ENCODE results near the gene RIIAD1. TPM values are rescaled to one million over a fixed set of nuclear protein-coding genes. Genes with fewer than 3 reads are reported as not detected.

RIIAD1 gene
- total and polyA plus RNA-seq, 4 donors = 2.1 to 8.6 (median 6.6) TPM

- DNase-seq (ENCODE audit: low read depth in 4 of 6, low spot score in 6 of 6) = no peak
- Histone ChIP-seq H3K4me3 (ENCODE audit: low read depth, low read length) (no peak overlapping the region), H3K27me3 (ENCODE audit: control insufficient read depth, insufficient read depth, low read length) (no peaks in the 10 kb centered on the region), H3K4me1 (ENCODE audit: control insufficient read depth, insufficient read depth, low read length) (no peaks in the 10 kb centered on the region), H3K27ac (ENCODE audit: low read depth, low read length) (no peak overlapping the region), H3K36me3 (ENCODE audit: control insufficient read depth, insufficient read depth, low read length) (peaks cover 19% of the 10 kb centered on the region), H3K9me3 (ENCODE audit: control insufficient read depth, insufficient read depth, low read length) (no peaks in the 10 kb centered on the region)
- 83% methylated on average over 1 of the region's 3 CpGs for WGBS (ENCODE audit: insufficient coverage)
Observed at GRCh38 chr1:151692226-151692625, 29.1 kb upstream of the RIIAD1 start.

DNA sequence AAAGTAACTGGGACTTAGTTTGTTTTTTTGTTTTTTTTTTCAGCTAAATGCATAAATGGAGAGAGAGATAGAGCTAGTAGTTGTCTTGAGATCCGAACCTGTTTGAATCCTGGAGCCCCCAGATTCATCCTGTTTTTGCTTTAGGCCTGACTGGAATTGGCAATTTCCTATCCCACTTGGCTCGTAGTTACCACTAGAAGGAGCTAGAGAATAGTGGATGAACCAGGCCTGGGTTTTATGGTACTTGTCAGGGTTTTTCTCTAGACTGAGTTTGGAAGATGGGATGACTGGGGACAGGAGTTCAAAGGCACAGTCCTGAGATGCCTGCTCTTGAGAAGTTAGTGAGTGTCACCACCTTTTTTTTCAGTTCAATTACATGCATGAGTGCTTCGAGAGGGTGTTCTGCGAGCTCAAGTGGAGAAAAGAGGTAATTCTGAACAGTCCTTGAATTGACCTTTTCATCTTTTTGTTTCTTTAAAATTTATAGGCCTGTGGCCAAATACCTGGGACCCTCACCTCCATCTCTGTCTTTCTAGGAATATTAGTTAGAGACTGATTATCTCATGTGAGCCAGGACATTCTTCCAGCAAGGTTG lies 28.2 kb upstream of the RIIAD1 start:
- Histone ChIP-seq H3K27me3 (ENCODE audit: control insufficient read depth, insufficient read depth, low read length) (no peaks in the 10 kb centered on the region), H3K27ac (ENCODE audit: low read depth, low read length) (no peak overlapping the region), H3K9me3 (ENCODE audit: control insufficient read depth, insufficient read depth, low read length) (no peaks in the 10 kb centered on the region), H3K4me3 (ENCODE audit: low read depth, low read length) (no peak overlapping the region), H3K36me3 (ENCODE audit: control insufficient read depth, insufficient read depth, low read length) (peaks cover 22% of the 10 kb centered on the region), H3K4me1 (ENCODE audit: control insufficient read depth, insufficient read depth, low read length) (no peaks in the 10 kb centered on the region)
- WGBS (ENCODE audit: insufficient coverage) = 38% methylated on average over 1 of the region's 4 CpGs
- DNase-seq (ENCODE audit: low read depth in 4 of 6, low spot score in 6 of 6) = peak in 4 of 6 donors; percentile 28 to 86 (median 60)

GRCh38 chr1:151701515-151701914 lies 19.8 kb upstream of the RIIAD1 start:
- Histone ChIP-seq H3K4me3 (ENCODE audit: low read depth, low read length) (no peak overlapping the region), H3K27ac (ENCODE audit: low read depth, low read length) (no peak overlapping the region), H3K9me3 (ENCODE audit: control insufficient read depth, insufficient read depth, low read length) (no peaks in the 10 kb centered on the region), H3K27me3 (ENCODE audit: control insufficient read depth, insufficient read depth, low read length) (no peaks in the 10 kb centered on the region), H3K4me1 (ENCODE audit: control insufficient read depth, insufficient read depth, low read length) (peaks cover 10% of the 10 kb centered on the region), H3K36me3 (ENCODE audit: control insufficient read depth, insufficient read depth, low read length) (peaks cover 58% of the 10 kb centered on the region)
- no peak for DNase-seq (ENCODE audit: low read depth in 4 of 6, low spot score in 6 of 6)
- 97% methylated on average over 5 of the region's 5 CpGs for WGBS (ENCODE audit: insufficient coverage)

GRCh38 chr1:151702936-151703335 lies 18.4 kb upstream of the RIIAD1 start:
- no peaks in the 10 kb centered on the region for H3K9me3 ChIP-seq (ENCODE audit: control insufficient read depth, insufficient read depth, low read length)
- H3K36me3 ChIP-seq (ENCODE audit: control insufficient read depth, insufficient read depth, low read length) = peaks cover 67% of the 10 kb centered on the region
- H3K4me1 ChIP-seq (ENCODE audit: control insufficient read depth, insufficient read depth, low read length) = peaks cover 10% of the 10 kb centered on the region
- no peaks in the 10 kb centered on the region for H3K27me3 ChIP-seq (ENCODE audit: control insufficient read depth, insufficient read depth, low read length)
- no peak overlapping the region for H3K4me3 ChIP-seq (ENCODE audit: low read depth, low read length)
- DNase-seq (ENCODE audit: low read depth in 4 of 6, low spot score in 6 of 6) = no peak
- WGBS (ENCODE audit: insufficient coverage) = 43% methylated on average over 8 of the region's 8 CpGs
- H3K27ac ChIP-seq (ENCODE audit: low read depth, low read length) = no peak overlapping the region

GRCh38 chr1:151703813-151704212 lies 17.5 kb upstream of the RIIAD1 start:
- Histone ChIP-seq H3K9me3 (ENCODE audit: control insufficient read depth, insufficient read depth, low read length) (no peaks in the 10 kb centered on the region), H3K4me1 (ENCODE audit: control insufficient read depth, insufficient read depth, low read length) (peaks cover 10% of the 10 kb centered on the region), H3K4me3 (ENCODE audit: low read depth, low read length) (no peak overlapping the region), H3K27ac (ENCODE audit: low read depth, low read length) (no peak overlapping the region), H3K36me3 (ENCODE audit: control insufficient read depth, insufficient read depth, low read length) (peaks cover 71% of the 10 kb centered on the region), H3K27me3 (ENCODE audit: control insufficient read depth, insufficient read depth, low read length) (no peaks in the 10 kb centered on the region)
- DNase-seq (ENCODE audit: low read depth in 4 of 6, low spot score in 6 of 6) = no peak
- WGBS (ENCODE audit: insufficient coverage) = 67% methylated on average over 14 of the region's 17 CpGs

- H3K9me3 ChIP-seq (ENCODE audit: control insufficient read depth, insufficient read depth, low read length) = no peaks in the 10 kb centered on the region
- H3K36me3 ChIP-seq (ENCODE audit: control insufficient read depth, insufficient read depth, low read length) = peaks cover 75% of the 10 kb centered on the region
- no peak overlapping the region for H3K4me3 ChIP-seq (ENCODE audit: low read depth, low read length)
- no peaks in the 10 kb centered on the region for H3K27me3 ChIP-seq (ENCODE audit: control insufficient read depth, insufficient read depth, low read length)
- DNase-seq (ENCODE audit: low read depth in 4 of 6, low spot score in 6 of 6) = no peak
- H3K27ac ChIP-seq (ENCODE audit: low read depth, low read length) = no peak overlapping the region
- peaks cover 15% of the 10 kb centered on the region for H3K4me1 ChIP-seq (ENCODE audit: control insufficient read depth, insufficient read depth, low read length)
- WGBS (ENCODE audit: insufficient coverage) = 96% methylated on average over 4 of the region's 4 CpGs
Observed at GRCh38 chr1:151704246-151704645, 17.1 kb upstream of the RIIAD1 start.

- Histone ChIP-seq H3K27me3 (ENCODE audit: control insufficient read depth, insufficient read depth, low read length) (no peaks in the 10 kb centered on the region), H3K4me3 (ENCODE audit: low read depth, low read length) (no peak overlapping the region), H3K4me1 (ENCODE audit: control insufficient read depth, insufficient read depth, low read length) (peaks cover 24% of the 10 kb centered on the region), H3K27ac (ENCODE audit: low read depth, low read length) (no peak overlapping the region), H3K9me3 (ENCODE audit: control insufficient read depth, insufficient read depth, low read length) (no peaks in the 10 kb centered on the region), H3K36me3 (ENCODE audit: control insufficient read depth, insufficient read depth, low read length) (peaks cover 82% of the 10 kb centered on the region)
- no peak for DNase-seq (ENCODE audit: low read depth in 4 of 6, low spot score in 6 of 6)
- WGBS (ENCODE audit: insufficient coverage) = 93% methylated on average over 5 of the region's 7 CpGs
Observed at GRCh38 chr1:151705146-151705545, 16.2 kb upstream of the RIIAD1 start.

GRCh38 chr1:151705753-151706463 lies 15.4 kb upstream of the RIIAD1 start:
- Histone ChIP-seq H3K9me3 (ENCODE audit: control insufficient read depth, insufficient read depth, low read length) (no peaks in the 10 kb centered on the region), H3K4me3 (ENCODE audit: low read depth, low read length) (no peak overlapping the region), H3K4me1 (ENCODE audit: control insufficient read depth, insufficient read depth, low read length) (peaks cover 31% of the 10 kb centered on the region), H3K36me3 (ENCODE audit: control insufficient read depth, insufficient read depth, low read length) (peaks cover 82% of the 10 kb centered on the region), H3K27me3 (ENCODE audit: control insufficient read depth, insufficient read depth, low read length) (no peaks in the 10 kb centered on the region), H3K27ac (ENCODE audit: low read depth, low read length) (no peak overlapping the region)
- 74% methylated on average over 11 of the region's 11 CpGs for WGBS (ENCODE audit: insufficient coverage)
- no peak for DNase-seq (ENCODE audit: low read depth in 4 of 6, low spot score in 6 of 6)

- H3K9me3 ChIP-seq (ENCODE audit: control insufficient read depth, insufficient read depth, low read length) = no peaks in the 10 kb centered on the region
- H3K4me1 ChIP-seq (ENCODE audit: control insufficient read depth, insufficient read depth, low read length) = peaks cover 40% of the 10 kb centered on the region
- H3K27ac ChIP-seq (ENCODE audit: low read depth, low read length) = no peak overlapping the region
- no peak for DNase-seq (ENCODE audit: low read depth in 4 of 6, low spot score in 6 of 6)
- no peaks in the 10 kb centered on the region for H3K27me3 ChIP-seq (ENCODE audit: control insufficient read depth, insufficient read depth, low read length)
- no peak overlapping the region for H3K4me3 ChIP-seq (ENCODE audit: low read depth, low read length)
- peaks cover 79% of the 10 kb centered on the region for H3K36me3 ChIP-seq (ENCODE audit: control insufficient read depth, insufficient read depth, low read length)
- WGBS (ENCODE audit: insufficient coverage) = 84% methylated on average over 20 of the region's 21 CpGs
Observed at GRCh38 chr1:151706464-151707415, 14.6 kb upstream of the RIIAD1 start.

Data from spinal cord (tissue), 10 donors.